Measurements from ENCODE around the gene GANAB. TPM values are rescaled to one million over a fixed set of nuclear protein-coding genes. Genes with fewer than 3 reads are reported as not detected.

Gene GANAB
- total RNA-seq, 4 donors from 2014 or later = 108 to 166 (median 128) TPM

- TF ChIP-seq CTCF (IDR thresholded peaks at IDR 0.05) = no peak
- ATAC-seq (ENCODE audit: low FRiP score) = no peak
- DNase-seq (ENCODE audit: low spot score) = no peak
These were observed 37.6 kb downstream of the GANAB start for GRCh38 chr11:62608776-62609175.

- DNase-seq (ENCODE audit: low spot score) (no peak), ATAC-seq (ENCODE audit: low FRiP score) (no peak)
- TF ChIP-seq CTCF (IDR thresholded peaks at IDR 0.05) = no peak
These were observed 38.7 kb downstream of the GANAB start for GRCh38 chr11:62607714-62608113.

GRCh38 chr11:62605902-62606301 is 40.5 kb downstream of the GANAB start:
- ATAC-seq (ENCODE audit: low FRiP score) (no peak), DNase-seq (ENCODE audit: low spot score) (no peak)
- TF ChIP-seq CTCF (IDR thresholded peaks at IDR 0.05) = no peak

- TF ChIP-seq CTCF (IDR thresholded peaks at IDR 0.05) = no peak
These were observed 40.9 kb downstream of the GANAB start for GRCh38 chr11:62605467-62605866.

GRCh38 chr11:62604460-62605120 is 41.8 kb downstream of the GANAB start:
- no peak for TF ChIP-seq CTCF (IDR thresholded peaks at IDR 0.05)
- ATAC-seq (ENCODE audit: low FRiP score) (no peak), DNase-seq (ENCODE audit: low spot score) (no peak)

More at GRCh38 chr11:62605467-62605866, 40.9 kb downstream of the GANAB start:
- no peak for ATAC-seq (ENCODE audit: low FRiP score)
- no peak for DNase-seq (ENCODE audit: low spot score)

- TF ChIP-seq CTCF (IDR thresholded peaks at IDR 0.05) = no peak
- DNase-seq (ENCODE audit: low spot score) (no peak), ATAC-seq (ENCODE audit: low FRiP score) (no peak)
These were observed 42.6 kb downstream of the GANAB start for GRCh38 chr11:62603776-62604299.

- TF ChIP-seq CTCF (IDR thresholded peaks at IDR 0.05) = no peak
- DNase-seq (ENCODE audit: low spot score) (no peak), ATAC-seq (ENCODE audit: low FRiP score) (no peak)
These were observed 43.4 kb downstream of the GANAB start for GRCh38 chr11:62603072-62603408.

Measured in omental fat pad (tissue), 4 donors.